GM15510 (cell line): ENCODE data around the gene P2RY11.

Experiments used
- POLR2A ChIP-seq: IDR thresholded peaks from 3 replicates; pipeline ENCODE4 v1.6.1; 2011; ENCODE audit warnings: borderline replicate concordance; ENCODE audit not compliant: insufficient read length; ENCODE audit errors: extremely low read depth

P2RY11 gene

GRCh38 chr19:10111405-10111811 lies at the start of gene P2RY11:
Gene P2RY11, plus strand, starts transcription at chr19:10111693. Its CDS starts 29 bp downstream, at chr19:10111722.
- peak; percentile 43 for TF ChIP-seq POLR2A

DNA sequence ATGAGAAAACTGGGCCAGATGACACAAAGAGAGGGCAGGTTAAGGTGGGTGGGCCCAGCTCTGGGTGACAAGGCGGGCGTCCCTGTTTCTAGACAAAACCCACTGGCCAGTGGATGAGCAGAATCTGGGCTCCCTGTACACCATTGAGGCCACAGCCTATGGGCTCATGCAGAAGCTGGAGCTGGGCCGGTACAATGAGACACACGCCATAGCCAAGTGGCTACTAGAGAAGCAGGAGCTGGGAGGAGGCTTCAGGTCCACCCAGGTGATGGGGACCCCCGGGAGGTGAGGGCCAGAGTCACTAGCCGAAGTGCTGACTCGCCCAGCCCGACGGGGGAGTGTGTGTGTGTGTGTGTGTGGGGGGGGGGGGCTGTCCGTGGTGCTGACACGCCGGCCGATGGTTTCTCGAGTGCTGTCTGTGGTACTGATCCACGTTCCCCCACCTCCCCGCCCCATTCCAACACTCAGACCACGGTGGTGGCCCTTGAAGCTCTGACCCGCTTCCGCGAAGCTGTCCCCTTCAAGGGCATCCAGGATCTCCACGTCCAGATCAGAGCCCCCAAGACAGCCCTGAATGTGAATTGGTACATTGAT lies 49.7 kb upstream of the P2RY11 start:
- no peak for TF ChIP-seq POLR2A

DNA sequence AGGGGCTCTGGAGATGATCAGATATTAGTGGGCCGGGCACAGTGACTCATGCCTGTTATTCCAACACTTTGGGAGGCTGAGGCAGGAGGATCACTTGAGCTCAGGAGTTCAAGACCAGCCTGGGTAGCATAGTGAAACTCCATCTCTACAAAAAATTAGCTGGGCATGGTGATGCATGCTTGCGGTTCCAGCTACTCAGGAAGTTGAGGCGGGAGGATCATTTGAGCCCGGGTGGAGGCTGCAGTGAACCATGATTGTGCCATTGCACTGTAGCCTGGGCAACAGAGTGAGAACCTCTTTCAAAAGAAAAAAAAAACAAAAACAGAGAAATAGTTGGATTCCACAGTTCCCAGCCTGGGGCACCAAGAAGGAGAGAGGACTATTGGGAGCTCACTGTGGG lies 43.3 kb upstream of the P2RY11 start:
- TF ChIP-seq POLR2A = no peak

DNA sequence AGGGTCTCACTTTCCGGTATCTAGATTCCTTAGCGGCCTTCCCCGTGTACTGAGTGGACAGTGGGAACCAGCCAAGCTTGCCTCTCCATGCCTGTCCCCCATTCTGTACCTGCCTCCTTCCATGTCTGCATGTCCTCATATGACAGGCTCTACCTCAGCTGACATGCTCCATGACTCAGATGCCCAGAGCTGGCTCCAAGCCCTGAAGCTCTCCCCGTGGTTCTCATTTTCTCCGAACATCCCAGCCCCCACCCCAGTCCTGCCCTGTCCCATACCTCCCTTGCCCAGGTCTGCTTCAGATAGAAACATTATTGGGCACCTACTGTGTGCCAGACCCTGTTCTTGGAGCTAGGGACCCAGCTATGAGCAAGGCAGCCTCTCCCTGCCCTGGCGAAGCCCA lies 42.4 kb upstream of the P2RY11 start:
- TF ChIP-seq POLR2A = no peak

- no peak for TF ChIP-seq POLR2A
Measured at GRCh38 chr19:10070730-10071446, 40.6 kb upstream of the P2RY11 start.

- no peak for TF ChIP-seq POLR2A
Measured at GRCh38 chr19:10074153-10074552, 37.3 kb upstream of the P2RY11 start.

DNA sequence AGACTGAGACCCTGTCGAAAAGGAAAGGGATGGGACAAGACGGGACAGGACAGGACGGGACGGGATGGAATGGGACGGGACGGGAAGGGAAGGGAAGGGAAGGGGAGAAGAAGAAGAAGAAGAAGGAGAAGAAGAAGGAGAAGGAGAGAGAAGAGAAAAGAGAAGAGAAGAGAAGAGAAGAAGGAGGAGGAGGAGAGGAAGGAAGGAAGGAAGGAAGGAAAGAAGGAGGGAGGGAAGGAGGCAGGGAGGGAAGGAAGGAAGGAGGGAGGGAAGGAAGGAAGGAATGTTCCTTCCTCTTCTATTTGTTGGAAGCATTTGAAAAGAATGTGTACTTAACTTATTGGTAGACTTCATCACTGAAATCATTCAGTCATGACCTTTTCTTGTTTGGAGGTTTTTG lies 35.0 kb upstream of the P2RY11 start:
- TF ChIP-seq POLR2A = no peak

GRCh38 chr19:10078329-10078728 lies 33.2 kb upstream of the P2RY11 start:
- TF ChIP-seq POLR2A = no peak

DNA sequence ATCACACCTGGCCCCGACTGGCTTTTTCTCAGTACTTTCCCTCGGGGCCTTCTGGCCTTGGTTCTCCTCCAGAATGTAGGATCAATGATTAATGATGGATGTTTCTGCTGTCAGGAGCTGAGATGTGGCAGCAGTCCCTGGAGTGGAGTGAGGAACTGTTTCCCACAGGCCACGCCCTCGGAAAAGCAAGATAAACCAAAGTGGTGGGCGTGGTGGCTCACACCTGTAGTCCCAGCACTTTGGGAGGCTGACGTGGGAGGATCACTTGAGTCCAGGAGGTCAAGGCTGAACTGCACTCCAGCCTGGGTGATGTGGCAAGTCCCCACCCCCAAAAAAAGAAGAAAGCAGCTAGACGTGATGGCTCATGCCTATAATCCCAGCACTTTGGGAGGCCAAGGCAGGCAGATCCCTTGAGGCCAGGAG lies 32.5 kb upstream of the P2RY11 start:
- no peak for TF ChIP-seq POLR2A

- no peak for TF ChIP-seq POLR2A
Measured at GRCh38 chr19:10083911-10084310, 27.6 kb upstream of the P2RY11 start.

GRCh38 chr19:10084803-10085202 lies 26.7 kb upstream of the P2RY11 start:
- no peak for TF ChIP-seq POLR2A

- peak; percentile 82 for TF ChIP-seq POLR2A
Measured at GRCh38 chr19:10085641-10086590, 25.6 kb upstream of the P2RY11 start, which contains the start of gene SHFL. Gene SHFL, plus strand, starts transcription at chr19:10086317. Its CDS starts 111 bp downstream, at chr19:10086428.

GRCh38 chr19:10086591-10087192 lies 24.8 kb upstream of the P2RY11 start:
- TF ChIP-seq POLR2A = peak; percentile 14

DNA sequence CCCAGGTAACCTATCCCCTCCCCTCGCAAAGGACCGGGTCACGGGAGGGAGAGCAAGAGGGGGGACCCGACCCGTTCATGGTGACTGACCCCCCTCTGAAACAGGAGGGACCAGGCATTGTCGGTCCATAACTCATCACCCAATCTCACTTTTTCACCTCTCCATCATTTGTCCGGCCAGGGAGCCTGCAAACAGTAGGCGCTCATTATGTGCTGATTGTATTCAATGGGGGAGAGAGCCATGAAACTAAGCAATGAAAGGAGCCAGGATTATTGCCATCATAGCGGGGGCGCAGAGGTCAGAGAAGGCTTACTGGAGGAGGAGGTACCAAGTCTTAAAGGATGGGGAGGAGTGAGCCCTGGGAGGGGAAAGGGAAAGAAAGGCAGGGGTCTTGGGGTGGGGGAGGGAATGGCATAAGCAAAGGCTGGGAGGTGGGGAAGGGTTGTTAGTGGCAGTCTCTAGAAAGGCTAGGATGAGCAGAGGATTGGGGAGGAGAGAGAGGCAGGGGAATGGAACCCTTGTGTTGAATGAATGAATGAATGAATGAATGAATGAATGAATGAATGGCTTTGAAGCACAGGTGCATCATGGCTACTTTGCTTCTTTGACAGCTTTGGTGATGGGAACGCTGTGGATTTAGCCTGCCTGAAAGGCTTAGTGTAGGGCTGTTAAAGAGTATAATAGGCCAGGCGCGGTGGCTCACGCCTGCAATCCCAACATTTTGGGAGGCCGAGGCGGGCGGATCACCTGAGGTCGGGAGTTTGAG lies 24.0 kb upstream of the P2RY11 start:
- no peak for TF ChIP-seq POLR2A
